ENCODE results near the gene POLR3H. TPM values are rescaled to one million over a fixed set of nuclear protein-coding genes. Genes with fewer than 3 reads are reported as not detected.
A peak's percentile ranks its signal among the peaks of the same experiment; 100 is the strongest.

Gene POLR3H
- polyA plus RNA-seq, 12 donors = 16.5 to 27.3 (median 20.3) TPM; not detected in 1

- no peak for DNase-seq
Measured at GRCh38 chr22:41539146-41540005, 4.9 kb downstream of the POLR3H start.

DNA sequence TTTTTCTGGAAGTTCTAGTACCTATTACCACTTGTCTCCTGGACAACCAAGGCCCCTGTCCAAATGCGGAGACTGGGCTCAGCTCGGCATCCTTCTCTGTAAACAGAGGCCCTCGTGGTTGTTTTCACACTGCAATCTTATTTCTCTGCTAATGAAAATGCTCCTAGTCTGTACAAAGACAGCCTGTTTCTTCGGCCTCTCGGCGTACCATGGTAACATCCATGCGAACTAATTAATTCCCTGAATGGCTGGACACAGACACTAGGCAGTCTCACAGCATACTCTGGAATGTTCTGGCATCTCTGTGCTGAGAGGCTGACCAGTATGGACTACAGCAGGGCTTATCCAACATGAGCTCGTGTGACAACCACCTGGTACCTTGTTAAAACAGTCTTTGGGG lies 5.7 kb downstream of the POLR3H start:
- no peak for DNase-seq

DNA sequence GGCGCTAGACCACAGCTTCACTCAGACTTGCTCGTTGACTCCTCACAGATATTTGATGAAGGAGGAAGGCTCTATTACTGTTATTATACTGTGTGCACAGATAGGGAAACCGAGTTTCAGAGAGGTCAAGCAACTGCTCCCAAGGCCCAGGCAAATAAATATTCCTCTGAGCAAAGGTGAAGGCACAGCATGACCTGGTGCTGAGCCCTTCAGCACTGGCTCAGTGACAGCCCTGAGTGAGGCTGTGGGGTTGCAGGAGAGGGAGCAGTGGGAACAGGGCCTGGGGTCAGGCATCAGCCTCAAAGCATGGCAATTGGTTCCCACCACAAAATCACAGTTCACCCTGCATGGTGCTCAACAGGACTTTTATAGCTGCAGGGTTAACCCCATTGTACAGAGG lies 7.1 kb downstream of the POLR3H start:
- DNase-seq = no peak

- DNase-seq = no peak
Measured at GRCh38 chr22:41535244-41535643, 9.0 kb downstream of the POLR3H start.

DNA sequence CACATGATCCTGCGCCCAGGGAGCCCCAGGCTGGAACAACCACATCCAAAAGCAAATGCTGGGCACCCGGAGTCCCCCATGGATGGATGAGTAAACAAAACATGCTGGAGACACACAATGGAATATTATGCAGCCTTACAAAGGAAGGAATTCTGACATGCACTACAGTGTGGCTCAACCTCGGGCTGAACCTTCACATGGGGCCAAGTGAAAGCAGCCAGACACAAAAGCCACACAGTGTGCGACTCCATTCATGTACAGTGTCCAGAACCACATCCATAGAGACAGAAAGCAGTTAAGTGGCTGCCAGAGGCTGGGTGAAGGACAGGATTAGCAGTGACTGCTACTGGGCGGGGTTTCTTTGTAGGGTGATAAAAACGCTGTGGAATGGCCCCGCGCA lies 10.1 kb downstream of the POLR3H start:
- DNase-seq = no peak

GRCh38 chr22:41532908-41533825 lies 11.1 kb downstream of the POLR3H start:
- DNase-seq = peak; percentile 46

DNA sequence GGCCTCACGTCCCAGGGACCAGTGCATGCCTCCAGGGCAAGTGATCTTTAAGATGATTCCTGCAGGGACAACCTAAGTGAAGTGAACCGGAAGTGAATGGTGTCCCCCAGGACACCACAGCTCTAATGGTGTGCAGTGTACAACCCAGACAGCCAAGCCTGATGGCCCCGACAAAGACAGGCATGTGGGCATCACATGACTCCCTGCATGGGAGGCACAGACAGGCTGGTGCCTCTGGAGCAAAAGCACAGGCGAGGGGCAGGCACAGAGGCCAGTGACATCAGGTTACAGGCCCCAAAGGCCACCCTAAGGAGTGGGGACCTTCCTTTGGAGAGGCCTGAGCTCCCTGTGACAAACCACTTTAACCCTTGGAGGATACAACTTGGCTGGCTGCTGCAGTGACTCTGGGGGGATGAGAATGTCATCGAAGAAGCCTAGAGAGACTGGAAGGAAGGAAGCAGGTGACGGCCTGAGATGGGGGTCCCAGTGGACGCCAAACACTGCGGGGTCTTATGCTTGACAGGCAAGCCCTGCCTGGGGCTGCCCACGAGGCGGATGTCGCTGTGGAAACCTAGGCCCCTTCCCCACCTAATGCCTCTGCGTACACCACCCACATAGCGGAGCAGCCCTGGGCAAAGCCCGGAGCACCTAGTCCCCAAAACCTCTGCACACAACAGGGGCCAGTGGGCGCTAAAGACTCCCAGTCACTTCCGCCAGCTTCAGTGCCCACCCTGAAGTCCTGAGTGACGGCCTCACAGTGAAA lies 12.4 kb downstream of the POLR3H start:
- no peak for DNase-seq

- DNase-seq = no peak
Measured at GRCh38 chr22:41530890-41531714, 13.2 kb downstream of the POLR3H start.

GRCh38 chr22:41528938-41529561 lies 15.2 kb downstream of the POLR3H start:
- DNase-seq = no peak

GRCh38 chr22:41528132-41528766 lies 16.0 kb downstream of the POLR3H start:
- DNase-seq = no peak

DNA sequence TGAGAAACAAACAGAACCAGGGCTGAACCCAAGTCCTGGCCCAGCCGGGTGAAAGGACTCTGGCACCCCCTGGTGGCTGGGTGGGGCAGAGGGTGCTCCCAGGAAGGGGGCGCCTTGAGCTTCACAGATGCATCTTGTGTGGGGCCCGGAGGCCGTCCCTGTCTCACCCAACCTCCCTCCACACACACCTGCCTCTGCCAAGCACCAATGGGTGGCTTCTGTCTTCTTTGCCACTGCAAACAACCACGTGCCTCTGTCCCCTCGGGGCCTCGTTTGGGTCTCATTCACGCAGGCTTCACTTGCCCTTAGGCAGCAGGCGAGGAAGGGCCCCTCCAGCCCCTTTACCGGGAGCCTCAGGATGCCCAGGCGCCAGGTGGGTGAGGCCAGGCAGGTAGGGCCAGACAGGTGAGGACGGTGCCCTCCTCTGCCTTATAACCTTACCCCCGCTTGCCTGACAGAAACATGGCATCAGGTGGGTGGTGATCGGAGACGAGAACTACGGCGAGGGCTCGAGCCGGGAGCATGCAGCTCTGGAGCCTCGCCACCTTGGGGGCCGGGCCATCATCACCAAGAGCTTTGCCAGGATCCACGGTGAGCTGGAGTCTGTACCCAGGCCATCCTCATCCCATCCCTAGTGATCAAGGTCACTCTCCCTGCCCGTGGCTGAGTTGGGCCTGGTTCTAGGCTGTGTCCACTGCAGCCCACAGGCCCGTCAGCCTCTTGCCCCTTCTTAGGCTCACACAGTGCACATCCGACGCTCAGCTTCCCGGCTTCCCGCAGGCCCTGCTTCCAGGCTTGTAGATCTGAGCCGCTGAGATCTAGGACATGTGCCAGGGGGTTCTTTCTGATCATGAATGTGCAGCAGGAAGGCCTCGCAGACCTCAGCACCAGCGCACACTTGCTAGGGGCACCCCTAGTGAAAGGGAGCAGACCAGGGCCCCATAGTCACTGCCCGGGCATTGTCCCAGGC lies 17.2 kb downstream of the POLR3H start:
- DNase-seq = no peak

- no peak for DNase-seq
Measured at GRCh38 chr22:41526226-41526829, 17.9 kb downstream of the POLR3H start.

GRCh38 chr22:41525450-41526225 lies 18.6 kb downstream of the POLR3H start:
- no peak for DNase-seq

DNA sequence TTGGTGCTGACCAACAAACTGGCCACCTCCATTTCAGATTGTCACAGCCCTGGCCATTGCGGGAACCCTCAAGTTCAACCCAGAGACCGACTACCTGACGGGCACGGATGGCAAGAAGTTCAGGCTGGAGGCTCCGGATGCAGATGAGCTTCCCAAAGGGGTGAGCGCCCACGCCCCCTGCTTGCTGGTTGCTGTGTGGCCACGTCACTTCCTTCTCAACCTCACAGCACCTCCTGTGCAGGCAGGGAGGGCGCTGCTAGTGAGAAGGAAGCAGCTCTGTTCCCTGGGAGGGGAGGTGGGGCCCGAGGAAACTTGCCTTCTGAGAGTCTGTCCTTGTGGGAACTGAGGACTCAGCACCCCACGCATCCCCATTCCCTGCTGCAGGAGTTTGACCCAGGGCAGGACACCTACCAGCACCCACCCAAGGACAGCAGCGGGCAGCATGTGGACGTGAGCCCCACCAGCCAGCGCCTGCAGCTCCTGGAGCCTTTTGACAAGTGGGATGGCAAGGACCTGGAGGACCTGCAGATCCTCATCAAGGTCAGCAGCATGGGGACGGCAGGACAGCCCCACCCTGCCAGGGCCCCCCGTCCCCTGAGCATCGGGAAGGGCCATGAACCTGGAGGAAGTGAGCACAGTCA lies 19.3 kb downstream of the POLR3H start:
- no peak for DNase-seq

DNA sequence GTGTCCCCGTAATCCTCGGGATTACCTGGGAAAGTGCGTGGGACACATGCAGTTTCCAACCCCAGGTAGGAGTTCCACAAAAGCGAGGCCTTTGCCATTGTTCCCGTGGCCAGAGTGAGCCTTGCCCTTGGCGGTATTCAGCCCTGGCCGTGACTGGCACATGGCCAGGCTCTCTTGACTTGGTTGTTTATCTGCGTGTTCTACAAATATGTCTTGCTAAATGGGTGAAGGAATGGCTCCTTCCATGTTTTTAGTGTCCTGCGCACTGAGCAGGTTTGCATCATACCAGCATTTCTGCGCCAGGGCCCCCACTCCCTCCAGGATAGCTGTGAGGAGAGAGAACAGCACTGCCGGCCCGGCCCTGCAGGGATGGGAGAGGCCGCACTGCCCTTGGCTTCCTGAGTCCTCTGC lies 20.0 kb downstream of the POLR3H start:
- no peak for DNase-seq

- DNase-seq = no peak
Measured at GRCh38 chr22:41523464-41524221, 20.6 kb downstream of the POLR3H start.
